B cell (primary cell): ENCODE measurements around the gene SSU72. TPM values are rescaled to one million over a fixed set of nuclear protein-coding genes. Genes with fewer than 3 reads are reported as not detected.

ENCODE experiments used
- ATAC-seq: fragments of 200-7000 bp; cut with Tn5 transposase; one replicate; pipeline ENCODE4 v1.10.0; 2021; ENCODE audit warnings: low read depth, mild to moderate bottlenecking, moderate number of reproducible peaks, moderate library complexity
- CTCF ChIA-PET: fragments of 350-600 bp; sonication (Branson Sonifier 250); formaldehyde crosslinking; loops from one replicate; lab custom pipeline; 2021; ENCODE audit warnings: antibody characterized with exemption, inconsistent platforms; lab: Charles Lee
- POLR2A ChIA-PET: fragments of 350-600 bp; sonication (Branson Sonifier 250); formaldehyde crosslinking; loops from one replicate; lab custom pipeline; 2021; ENCODE audit warnings: antibody characterized with exemption; lab: Charles Lee
- DNase-seq: peaks from one replicate; pipeline ENCODE4 v3.0.0; 2013
- H2AFZ ChIP-seq: 2 replicates; pipeline ENCODE4 v1.6.1; 2012; ENCODE audit warnings: mild to moderate bottlenecking, low read depth, low read length; ENCODE audit not compliant: insufficient read depth, poor library complexity, severe bottlenecking
- H3K27ac ChIP-seq, 2 donors: 1 replicate in 1 of 2; 2 replicates in 1 of 2; pipeline ENCODE4 v1.5.1; 2012 to 2013; ENCODE audit warnings: low read length in 2 of 2, mild to moderate bottlenecking in 2 of 2, moderate library complexity in 1 of 2
- H3K27me3 ChIP-seq, 4 experiments: fragments of 200-600 bp in 1 of 4; sonication (generic) in 1 of 4; replicated peaks in 1 of 4; 1 replicate in 2 of 4; 2 replicates in 2 of 4; pipeline versions ENCODE4 v1.6.1 to v1.7.0; 2013 to 2016; ENCODE audit warnings: low read length in 3 of 4, mild to moderate bottlenecking in 2 of 4, mixed read lengths in 1 of 4, moderate library complexity in 1 of 4; ENCODE audit not compliant: insufficient read depth in 4 of 4, control insufficient read depth in 3 of 4; ENCODE audit errors: control extremely low read depth in 1 of 4
- H3K36me3 ChIP-seq, 2 experiments: replicated peaks in 1 of 2; 1 replicate in 1 of 2; 2 replicates in 1 of 2; pipeline versions ENCODE4 v1.6.1 to v1.7.1; 2013; ENCODE audit warnings: low read length in 1 of 2; ENCODE audit not compliant: insufficient read depth in 2 of 2, control insufficient read depth in 1 of 2; ENCODE audit errors: control extremely low read depth in 1 of 2, extremely low read depth in 1 of 2
- H3K4me1 ChIP-seq, 2 donors: fragments of 200-600 bp in 1 of 2; sonication (generic) in 1 of 2; 1 replicate in 1 of 2; 2 replicates in 1 of 2; pipeline versions ENCODE4 v1.5.1 to v1.6.1; 2013 to 2017; ENCODE audit warnings: low read length in 2 of 2; ENCODE audit not compliant: control insufficient read depth in 2 of 2, insufficient read depth in 2 of 2
- H3K4me2 ChIP-seq: replicated peaks from 2 replicates; pipeline ENCODE3; 2012; ENCODE audit warnings: mild to moderate bottlenecking, low read depth, low read length; ENCODE audit not compliant: poor library complexity, severe bottlenecking
- H3K4me3 ChIP-seq, 5 experiments: fragments of 200-600 bp in 1 of 5; sonication (generic) in 1 of 5; 1 replicate in 3 of 5; 2 replicates in 2 of 5; pipeline versions ENCODE4 v1.5.1 to v1.7.0; 2011 to 2016; ENCODE audit warnings: low read length in 4 of 5, mild to moderate bottlenecking in 4 of 5, low read depth in 2 of 5, control low read depth in 1 of 5, moderate library complexity in 1 of 5; ENCODE audit not compliant: insufficient read depth in 1 of 5; ENCODE audit errors: control extremely low read depth in 1 of 5, extremely low read depth in 1 of 5
- H3K79me2 ChIP-seq: fragments of 200-600 bp; sonication (generic); one replicate; pipeline ENCODE4 v1.6.0; 2016; ENCODE audit warnings: low read length; ENCODE audit not compliant: control insufficient read depth, insufficient read depth
- H3K9ac ChIP-seq: fragments of 200-600 bp; sonication (generic); 2 replicates; pipeline ENCODE4 v1.6.1; 2017; ENCODE audit warnings: mild to moderate bottlenecking, low read length, moderate library complexity
- H3K9me3 ChIP-seq, 3 donors: one replicate each; pipeline versions ENCODE4 v1.6.1 to v1.7.1; 2013; ENCODE audit warnings: low read length in 2 of 3; ENCODE audit not compliant: control insufficient read depth in 2 of 3, insufficient read depth in 1 of 3; ENCODE audit errors: control extremely low read depth in 1 of 3
- H4K20me1 ChIP-seq: 2 replicates; pipeline ENCODE4 v1.6.0; 2012; ENCODE audit warnings: mild to moderate bottlenecking, low read length; ENCODE audit not compliant: insufficient read depth, control insufficient read depth, poor library complexity, severe bottlenecking
- H3K27ac Mint-ChIP-seq: one replicate; pipeline ENCODE4 v1.8.0; 2021; ENCODE audit warnings: mixed read lengths
- H3K27me3 Mint-ChIP-seq: one replicate; pipeline ENCODE4 v1.8.0; 2021; ENCODE audit warnings: mixed read lengths
- H3K4me1 Mint-ChIP-seq: one replicate; pipeline ENCODE4 v1.8.0; 2021; ENCODE audit warnings: mixed read lengths
- H3K4me3 Mint-ChIP-seq: one replicate; pipeline ENCODE4 v1.8.0; 2021; ENCODE audit warnings: mixed read lengths
- H3K9me3 Mint-ChIP-seq: one replicate; pipeline ENCODE4 v1.8.0; 2022; ENCODE audit warnings: mixed read lengths; ENCODE audit not compliant: insufficient read depth
- CTCF ChIP-seq: fragments of 200-600 bp; IDR thresholded peaks from one replicate; pipeline ENCODE4 v1.8.0; 2022; ENCODE audit warnings: antibody characterized with exemption, mild to moderate bottlenecking
- EZH2 ChIP-seq: IDR thresholded peaks from 2 replicates; pipeline ENCODE4 v1.6.1; 2012; ENCODE audit warnings: borderline replicate concordance, low read depth, mild to moderate bottlenecking, moderate library complexity, low read length; ENCODE audit not compliant: insufficient read depth, poor library complexity, severe bottlenecking
- WGBS: methylation state at CpG from one replicate; pipeline ENCODE4 v1.1.5; 2013; ENCODE audit warnings: missing lambda C conversion rate; ENCODE audit not compliant: insufficient coverage; 5-methylcytosine and 5-hydroxymethylcytosine counted together
- intact Hi-C: fragments of 100-400 bp; cut with micrococcal nuclease; formaldehyde crosslinking; loops from one replicate; pipeline ENCODE4 v1.10.0; 2022
- polyA plus RNA-seq: library from polyadenylated mRNA; depleted of rRNA; stranded (reverse); fragments of >200 nt; gene quantifications from 2 replicates; pipeline ENCODE4 v1.2.3, GENCODE V29; 2012
- total RNA-seq, 2 donors: library from RNA; stranded (reverse); fragments of 120-200 nt in 1 of 2; gene quantifications; 1 replicate in 1 of 2; 2 replicates in 1 of 2; pipeline versions ENCODE4 v1.2.3 to v1.2.4, GENCODE V29; 2013 to 2022

SSU72 gene
- total and polyA plus RNA-seq, 2 donors (not counting 1 experiment from before 2014, with no cell fraction given), result 86.8 to 112 TPM

- H3K27ac Mint-ChIP-seq, result no peak overlapping the region
- 42% methylated on average over 9 of the region's 16 CpGs for WGBS
- POLR2A ChIA-PET, result interaction anchor here (0.7 kb wide), 1 partner anchor 24 kb away, joined by 4 read pairs; no protein-coding TSS in a partner anchor
Measured at GRCh38 chr1:1597275-1597930, 22.7 kb upstream of the SSU72 start.

More at GRCh38 chr1:1597275-1597930, 22.7 kb upstream of the SSU72 start:
- Histone ChIP-seq H4K20me1 (no peaks in the 10 kb centered on the region), H3K9ac (no peak overlapping the region), H3K27me3 (peaks cover 0 to 32% (median 7%) of the 10 kb centered on the region in 4 experiments), H3K79me2 (no peaks in the 10 kb centered on the region), H3K36me3 (no peaks in the 10 kb centered on the region), H2AFZ (no peak overlapping the region), H3K9me3 (peaks cover 0 to 5% (median 0%) of the 10 kb centered on the region in 3 donors), H3K27ac (no peak overlapping the region), H3K4me3 (no peak overlapping the region), H3K4me1 (peaks cover 11 to 26% of the 10 kb centered on the region in 2 donors), H3K4me2 (no peak overlapping the region)
- peak; percentile 25 for TF ChIP-seq CTCF
- TF ChIP-seq EZH2, result no peak
- DNase-seq (peak; percentile 59), ATAC-seq (peak; percentile 32)
- Mint-ChIP-seq H3K4me1 (peaks cover 20% of the 10 kb centered on the region), H3K27me3 (peaks cover 11% of the 10 kb centered on the region), H3K4me3 (peak overlapping the region; percentile 37), H3K9me3 (no peaks in the 10 kb centered on the region)
- intact Hi-C loops, result no loop called here
- CTCF ChIA-PET, result no interaction called here
